Adrenal gland (tissue), 5 donors: ENCODE results near the gene APOL5.

Source experiments
- POLR2A ChIP-seq, 2 donors: fragments of 450-650 bp; IDR thresholded peaks; one replicate each; pipeline ENCODE4 v1.6.1; 2017; ENCODE audit warnings: antibody characterized with exemption in 2 of 2, mild to moderate bottlenecking in 2 of 2, moderate library complexity in 1 of 2
- TF ChIP-seq, protein P1 (sequence below), 6 experiments: fragments of 450-650 bp in 4 of 6; fragments of 200-600 bp in 2 of 6; sonication (generic) in 1 of 6; IDR thresholded peaks; 1 replicate in 5 of 6; 2 replicates in 1 of 6; pipeline versions ENCODE4 v1.5.1 to v1.8.0; 2016 to 2021; ENCODE audit warnings: antibody characterized with exemption in 6 of 6, mild to moderate bottlenecking in 2 of 6, moderate library complexity in 1 of 6
- donor health status: DM: no; HTN: no; CAD: no.

DNA sequence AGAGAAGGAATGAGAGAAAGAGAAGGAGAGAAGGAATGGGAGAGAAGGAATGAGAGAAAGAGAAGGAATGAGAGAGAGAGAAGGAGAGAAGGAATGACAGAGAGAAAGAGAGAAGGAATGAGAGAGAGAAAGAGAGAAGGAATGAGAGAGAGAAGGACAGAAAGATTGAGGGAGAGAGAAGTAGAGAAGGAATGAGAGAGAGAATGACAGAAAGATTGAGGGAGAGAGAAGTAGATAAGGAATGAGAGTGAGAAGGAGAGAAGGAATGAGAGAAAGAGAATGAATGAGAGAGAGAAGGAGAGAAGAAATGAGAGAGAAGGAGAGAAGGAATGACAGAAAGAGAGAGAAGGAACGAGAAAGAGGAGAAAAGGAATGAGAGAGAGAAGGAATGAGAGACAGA is 34.1 kb upstream of the APOL5 start:
- TF ChIP-seq, protein P1, sequence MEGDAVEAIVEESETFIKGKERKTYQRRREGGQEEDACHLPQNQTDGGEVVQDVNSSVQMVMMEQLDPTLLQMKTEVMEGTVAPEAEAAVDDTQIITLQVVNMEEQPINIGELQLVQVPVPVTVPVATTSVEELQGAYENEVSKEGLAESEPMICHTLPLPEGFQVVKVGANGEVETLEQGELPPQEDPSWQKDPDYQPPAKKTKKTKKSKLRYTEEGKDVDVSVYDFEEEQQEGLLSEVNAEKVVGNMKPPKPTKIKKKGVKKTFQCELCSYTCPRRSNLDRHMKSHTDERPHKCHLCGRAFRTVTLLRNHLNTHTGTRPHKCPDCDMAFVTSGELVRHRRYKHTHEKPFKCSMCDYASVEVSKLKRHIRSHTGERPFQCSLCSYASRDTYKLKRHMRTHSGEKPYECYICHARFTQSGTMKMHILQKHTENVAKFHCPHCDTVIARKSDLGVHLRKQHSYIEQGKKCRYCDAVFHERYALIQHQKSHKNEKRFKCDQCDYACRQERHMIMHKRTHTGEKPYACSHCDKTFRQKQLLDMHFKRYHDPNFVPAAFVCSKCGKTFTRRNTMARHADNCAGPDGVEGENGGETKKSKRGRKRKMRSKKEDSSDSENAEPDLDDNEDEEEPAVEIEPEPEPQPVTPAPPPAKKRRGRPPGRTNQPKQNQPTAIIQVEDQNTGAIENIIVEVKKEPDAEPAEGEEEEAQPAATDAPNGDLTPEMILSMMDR (IDR thresholded peaks at IDR 0.05) = no peak
- no peak for TF ChIP-seq POLR2A (IDR thresholded peaks at IDR 0.05)
